HEK293 (cell line): ENCODE data around the gene GPR89B.

Source experiments
- FEZF1 ChIP-seq: fragments of 450-650 bp; formaldehyde crosslinking; IDR thresholded peaks from 2 replicates; pipeline ENCODE4 v1.5.1; 2016; ENCODE audit warnings: missing biosample characterization, missing genetic modification characterization
- GLI4 ChIP-seq: fragments of 450-650 bp; formaldehyde crosslinking; IDR thresholded peaks from 2 replicates; pipeline ENCODE4 v1.5.1; 2016; ENCODE audit warnings: missing biosample characterization, missing genetic modification characterization
- PRDM1 ChIP-seq: fragments of 450-650 bp; formaldehyde crosslinking; IDR thresholded peaks from 2 replicates; pipeline ENCODE4; 2016; ENCODE audit warnings: missing biosample characterization, missing genetic modification characterization
- TCF7L2 ChIP-seq: IDR thresholded peaks from 2 replicates; pipeline ENCODE4 v1.6.1; 2011; ENCODE audit warnings: low read depth, mild to moderate bottlenecking, inconsistent platforms, low read length, moderate library complexity, borderline replicate concordance
- ZBTB17 ChIP-seq: fragments of 450-650 bp; formaldehyde crosslinking; IDR thresholded peaks from 2 replicates; pipeline ENCODE4 v1.5.1; 2016; ENCODE audit warnings: missing biosample characterization, missing genetic modification characterization
- ZNF155 ChIP-seq: fragments of 450-650 bp; formaldehyde crosslinking; IDR thresholded peaks from 2 replicates; pipeline ENCODE4 v1.5.1; 2016; ENCODE audit warnings: missing biosample characterization, missing genetic modification characterization
- ZNF2 ChIP-seq: fragments of 450-650 bp; formaldehyde crosslinking; IDR thresholded peaks from 2 replicates; pipeline ENCODE4 v1.5.1; 2016; ENCODE audit warnings: missing biosample characterization, missing genetic modification characterization
- ZNF292 ChIP-seq: fragments of 450-650 bp; formaldehyde crosslinking; IDR thresholded peaks from 2 replicates; pipeline ENCODE4 v1.5.1; 2016; ENCODE audit warnings: low read depth, missing biosample characterization, missing genetic modification characterization, borderline replicate concordance
- ZNF335 ChIP-seq: fragments of 450-650 bp; formaldehyde crosslinking; conservative IDR thresholded peaks from 2 replicates; pipeline ENCODE4 v1.5.1; 2016; ENCODE audit warnings: missing biosample characterization, missing genetic modification characterization
- ZNF529 ChIP-seq: fragments of 450-650 bp; formaldehyde crosslinking; IDR thresholded peaks from 2 replicates; pipeline ENCODE4 v1.5.1; 2017; ENCODE audit warnings: missing genetic modification characterization, missing biosample characterization; ENCODE audit not compliant: insufficient replicate concordance
- ZNF549 ChIP-seq: fragments of 450-650 bp; IDR thresholded peaks from 2 replicates; pipeline ENCODE4 v1.5.1; 2018; ENCODE audit warnings: missing biosample characterization, missing genetic modification characterization, mild to moderate bottlenecking, inconsistent platforms, moderate library complexity
- ZNF654 ChIP-seq: fragments of 450-650 bp; formaldehyde crosslinking; IDR thresholded peaks from 2 replicates; pipeline ENCODE4 v1.5.1; 2016; ENCODE audit warnings: low read depth, missing biosample characterization, missing genetic modification characterization
- ZNF660 ChIP-seq: fragments of 450-650 bp; IDR thresholded peaks from 2 replicates; pipeline ENCODE4 v1.5.1; 2018; ENCODE audit warnings: missing biosample characterization, mild to moderate bottlenecking, missing genetic modification characterization
- ZNF830 ChIP-seq: fragments of 450-650 bp; IDR thresholded peaks from 2 replicates; pipeline ENCODE4 v1.5.0; 2018; ENCODE audit warnings: missing biosample characterization, missing genetic modification characterization, low read depth, mild to moderate bottlenecking, moderate library complexity
- TF ChIP-seq, protein P1 (sequence below): fragments of 450-650 bp; IDR thresholded peaks from 2 replicates; pipeline ENCODE4 v1.5.1; 2018; ENCODE audit warnings: missing biosample characterization, missing genetic modification characterization
- TF ChIP-seq, protein P2 (sequence below): fragments of 450-650 bp; formaldehyde crosslinking; IDR thresholded peaks from 2 replicates; pipeline ENCODE4 v1.5.1; 2017; ENCODE audit warnings: missing biosample characterization, missing genetic modification characterization
- TF ChIP-seq, protein P3 (sequence below): fragments of 450-650 bp; formaldehyde crosslinking; IDR thresholded peaks from 2 replicates; pipeline ENCODE4 v1.5.1; 2016; ENCODE audit warnings: missing biosample characterization, missing genetic modification characterization
- TF ChIP-seq, protein P4 (sequence below): fragments of 450-650 bp; formaldehyde crosslinking; IDR thresholded peaks from 2 replicates; pipeline ENCODE4 v1.5.1; 2016; ENCODE audit warnings: missing biosample characterization, missing genetic modification characterization
- TF ChIP-seq, protein P5 (sequence below): fragments of 450-650 bp; formaldehyde crosslinking; IDR thresholded peaks from 2 replicates; pipeline ENCODE4 v1.5.1; 2016; ENCODE audit warnings: missing biosample characterization, missing genetic modification characterization

Gene GPR89B

DNA sequence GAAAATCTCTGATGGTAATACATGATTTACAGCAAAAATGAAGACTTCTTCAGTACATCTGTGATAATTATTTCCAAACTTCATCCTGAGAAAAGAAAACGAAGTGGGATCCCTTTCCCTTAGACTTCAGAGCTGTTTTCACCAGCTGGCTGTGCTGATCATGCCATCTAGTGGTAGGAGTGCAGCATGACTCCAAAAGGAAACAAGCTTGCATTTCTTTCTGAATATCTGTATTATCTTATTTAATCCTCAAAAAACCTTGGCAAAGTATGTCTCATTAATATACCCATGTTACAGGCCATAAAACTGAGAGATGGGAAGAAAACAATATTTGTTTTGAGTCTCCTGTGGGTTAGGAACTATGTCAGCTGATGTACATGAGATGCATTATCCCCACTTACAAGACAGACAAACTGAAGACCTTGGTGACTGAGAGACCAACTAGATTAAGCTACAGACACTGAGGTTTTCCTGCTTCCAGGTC, 35.4 kb upstream of the GPR89B start (continued):
- TF ChIP-seq ZNF155 (no peak), ZBTB17 (peak; percentile 52), TCF7L2 (no peak), ZNF830 (tag by site-specific recombination) (no peak), ZNF335 (tag by site-specific recombination) (no peak), ZNF660 (tag by site-specific recombination) (peak; percentile 51; the same call in 1 of the 2 replicates), ZNF292 (tag by site-specific recombination) (no peak), ZNF2 (tag by site-specific recombination) (peak; percentile 91), ZNF529 (tag by site-specific recombination) (no peak), PRDM1 (peak; percentile 91), GLI4 (tag by site-specific recombination) (no peak), ZNF654 (peak; percentile 85), FEZF1 (tag by site-specific recombination) (no peak), ZNF549 (tag by site-specific recombination) (no peak)
- TF ChIP-seq, protein P1, sequence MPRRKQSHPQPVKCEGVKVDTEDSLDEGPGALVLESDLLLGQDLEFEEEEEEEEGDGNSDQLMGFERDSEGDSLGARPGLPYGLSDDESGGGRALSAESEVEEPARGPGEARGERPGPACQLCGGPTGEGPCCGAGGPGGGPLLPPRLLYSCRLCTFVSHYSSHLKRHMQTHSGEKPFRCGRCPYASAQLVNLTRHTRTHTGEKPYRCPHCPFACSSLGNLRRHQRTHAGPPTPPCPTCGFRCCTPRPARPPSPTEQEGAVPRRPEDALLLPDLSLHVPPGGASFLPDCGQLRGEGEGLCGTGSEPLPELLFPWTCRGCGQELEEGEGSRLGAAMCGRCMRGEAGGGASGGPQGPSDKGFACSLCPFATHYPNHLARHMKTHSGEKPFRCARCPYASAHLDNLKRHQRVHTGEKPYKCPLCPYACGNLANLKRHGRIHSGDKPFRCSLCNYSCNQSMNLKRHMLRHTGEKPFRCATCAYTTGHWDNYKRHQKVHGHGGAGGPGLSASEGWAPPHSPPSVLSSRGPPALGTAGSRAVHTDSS (tag by site-specific recombination): no peak
- TF ChIP-seq, protein P2, sequence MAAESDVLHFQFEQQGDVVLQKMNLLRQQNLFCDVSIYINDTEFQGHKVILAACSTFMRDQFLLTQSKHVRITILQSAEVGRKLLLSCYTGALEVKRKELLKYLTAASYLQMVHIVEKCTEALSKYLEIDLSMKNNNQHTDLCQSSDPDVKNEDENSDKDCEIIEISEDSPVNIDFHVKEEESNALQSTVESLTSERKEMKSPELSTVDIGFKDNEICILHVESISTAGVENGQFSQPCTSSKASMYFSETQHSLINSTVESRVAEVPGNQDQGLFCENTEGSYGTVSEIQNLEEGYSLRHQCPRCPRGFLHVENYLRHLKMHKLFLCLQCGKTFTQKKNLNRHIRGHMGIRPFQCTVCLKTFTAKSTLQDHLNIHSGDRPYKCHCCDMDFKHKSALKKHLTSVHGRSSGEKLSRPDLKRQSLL (tag by site-specific recombination): no peak
- TF ChIP-seq, protein P3, sequence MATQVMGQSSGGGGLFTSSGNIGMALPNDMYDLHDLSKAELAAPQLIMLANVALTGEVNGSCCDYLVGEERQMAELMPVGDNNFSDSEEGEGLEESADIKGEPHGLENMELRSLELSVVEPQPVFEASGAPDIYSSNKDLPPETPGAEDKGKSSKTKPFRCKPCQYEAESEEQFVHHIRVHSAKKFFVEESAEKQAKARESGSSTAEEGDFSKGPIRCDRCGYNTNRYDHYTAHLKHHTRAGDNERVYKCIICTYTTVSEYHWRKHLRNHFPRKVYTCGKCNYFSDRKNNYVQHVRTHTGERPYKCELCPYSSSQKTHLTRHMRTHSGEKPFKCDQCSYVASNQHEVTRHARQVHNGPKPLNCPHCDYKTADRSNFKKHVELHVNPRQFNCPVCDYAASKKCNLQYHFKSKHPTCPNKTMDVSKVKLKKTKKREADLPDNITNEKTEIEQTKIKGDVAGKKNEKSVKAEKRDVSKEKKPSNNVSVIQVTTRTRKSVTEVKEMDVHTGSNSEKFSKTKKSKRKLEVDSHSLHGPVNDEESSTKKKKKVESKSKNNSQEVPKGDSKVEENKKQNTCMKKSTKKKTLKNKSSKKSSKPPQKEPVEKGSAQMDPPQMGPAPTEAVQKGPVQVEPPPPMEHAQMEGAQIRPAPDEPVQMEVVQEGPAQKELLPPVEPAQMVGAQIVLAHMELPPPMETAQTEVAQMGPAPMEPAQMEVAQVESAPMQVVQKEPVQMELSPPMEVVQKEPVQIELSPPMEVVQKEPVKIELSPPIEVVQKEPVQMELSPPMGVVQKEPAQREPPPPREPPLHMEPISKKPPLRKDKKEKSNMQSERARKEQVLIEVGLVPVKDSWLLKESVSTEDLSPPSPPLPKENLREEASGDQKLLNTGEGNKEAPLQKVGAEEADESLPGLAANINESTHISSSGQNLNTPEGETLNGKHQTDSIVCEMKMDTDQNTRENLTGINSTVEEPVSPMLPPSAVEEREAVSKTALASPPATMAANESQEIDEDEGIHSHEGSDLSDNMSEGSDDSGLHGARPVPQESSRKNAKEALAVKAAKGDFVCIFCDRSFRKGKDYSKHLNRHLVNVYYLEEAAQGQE (tag by site-specific recombination): no peak
- TF ChIP-seq, protein P4, sequence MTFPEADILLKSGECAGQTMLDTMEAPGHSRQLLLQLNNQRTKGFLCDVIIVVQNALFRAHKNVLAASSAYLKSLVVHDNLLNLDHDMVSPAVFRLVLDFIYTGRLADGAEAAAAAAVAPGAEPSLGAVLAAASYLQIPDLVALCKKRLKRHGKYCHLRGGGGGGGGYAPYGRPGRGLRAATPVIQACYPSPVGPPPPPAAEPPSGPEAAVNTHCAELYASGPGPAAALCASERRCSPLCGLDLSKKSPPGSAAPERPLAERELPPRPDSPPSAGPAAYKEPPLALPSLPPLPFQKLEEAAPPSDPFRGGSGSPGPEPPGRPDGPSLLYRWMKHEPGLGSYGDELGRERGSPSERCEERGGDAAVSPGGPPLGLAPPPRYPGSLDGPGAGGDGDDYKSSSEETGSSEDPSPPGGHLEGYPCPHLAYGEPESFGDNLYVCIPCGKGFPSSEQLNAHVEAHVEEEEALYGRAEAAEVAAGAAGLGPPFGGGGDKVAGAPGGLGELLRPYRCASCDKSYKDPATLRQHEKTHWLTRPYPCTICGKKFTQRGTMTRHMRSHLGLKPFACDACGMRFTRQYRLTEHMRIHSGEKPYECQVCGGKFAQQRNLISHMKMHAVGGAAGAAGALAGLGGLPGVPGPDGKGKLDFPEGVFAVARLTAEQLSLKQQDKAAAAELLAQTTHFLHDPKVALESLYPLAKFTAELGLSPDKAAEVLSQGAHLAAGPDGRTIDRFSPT (tag by site-specific recombination): no peak
- TF ChIP-seq, protein P5, sequence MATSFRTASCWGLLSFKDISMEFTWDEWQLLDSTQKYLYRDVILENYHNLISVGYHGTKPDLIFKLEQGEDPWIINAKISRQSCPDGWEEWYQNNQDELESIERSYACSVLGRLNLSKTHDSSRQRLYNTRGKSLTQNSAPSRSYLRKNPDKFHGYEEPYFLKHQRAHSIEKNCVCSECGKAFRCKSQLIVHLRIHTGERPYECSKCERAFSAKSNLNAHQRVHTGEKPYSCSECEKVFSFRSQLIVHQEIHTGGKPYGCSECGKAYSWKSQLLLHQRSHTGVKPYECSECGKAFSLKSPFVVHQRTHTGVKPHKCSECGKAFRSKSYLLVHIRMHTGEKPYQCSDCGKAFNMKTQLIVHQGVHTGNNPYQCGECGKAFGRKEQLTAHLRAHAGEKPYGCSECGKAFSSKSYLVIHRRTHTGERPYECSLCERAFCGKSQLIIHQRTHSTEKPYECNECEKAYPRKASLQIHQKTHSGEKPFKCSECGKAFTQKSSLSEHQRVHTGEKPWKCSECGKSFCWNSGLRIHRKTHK (tag by site-specific recombination): no peak
